GM12891 (cell line): Measurements from ENCODE around the gene SMAD3.

Experiments
- DNase-seq: peaks from one replicate; pipeline ENCODE4 v3.0.0; 2011; ENCODE audit warnings: low spot score; ENCODE audit not compliant: insufficient read length
- FAIRE-seq: peaks from 2 replicates; lab custom pipeline; 2011; peaks lifted over from hg19 to GRCh38; lab: Jason Lieb, UNC
- PAX5 ChIP-seq: IDR thresholded peaks from 2 replicates; pipeline ENCODE4 v1.6.1; 2011; ENCODE audit warnings: low read length, moderate library complexity, mild to moderate bottlenecking; ENCODE audit not compliant: insufficient read depth, severe bottlenecking
- POLR2A ChIP-seq: IDR thresholded peaks from 2 replicates; pipeline ENCODE4 v1.6.1; 2011; ENCODE audit warnings: low read depth, low read length, control low read depth
- POLR2AphosphoS5 ChIP-seq: IDR thresholded peaks from 2 replicates; pipeline ENCODE4 v1.6.1; 2011; ENCODE audit warnings: low read depth, low read length, control low read depth
- POU2F2 ChIP-seq: IDR thresholded peaks from 2 replicates; pipeline ENCODE4 v1.6.1; 2011; ENCODE audit warnings: low read depth, mild to moderate bottlenecking, control low read depth, low read length, moderate library complexity
- SPI1 ChIP-seq: IDR thresholded peaks from 2 replicates; pipeline ENCODE4 v1.6.1; 2011; ENCODE audit warnings: low read depth, low read length, control low read depth
- TAF1 ChIP-seq: IDR thresholded peaks from 2 replicates; pipeline ENCODE4 v1.6.1; 2011; ENCODE audit warnings: low read depth, low read length, control low read depth

Gene SMAD3

GRCh38 chr15:67108122-67108961, 42.9 kb downstream of the SMAD3 start:
- DNase-seq (no peak), FAIRE-seq (no peak)
- TF ChIP-seq POLR2AphosphoS5 (no peak), TAF1 (no peak), PAX5 (no peak), POLR2A (no peak; the same call in 1 of the 2 replicates), SPI1 (no peak), POU2F2 (no peak)

GRCh38 chr15:67109141-67110034, 44.0 kb downstream of the SMAD3 start:
- TF ChIP-seq POU2F2 (peak; percentile 84; the same call in 1 of the 2 replicates), SPI1 (peak; percentile 31; the same call in 1 of the 2 replicates), TAF1 (peak; percentile 30; the same call in 1 of the 2 replicates), POLR2AphosphoS5 (peak; percentile 41; the same call in 1 of the 2 replicates), POLR2A (no peak), PAX5 (peak; percentile 90)
- DNase-seq (peak; percentile 40), FAIRE-seq (peak; percentile 78)

GRCh38 chr15:67110361-67110781, 45.0 kb downstream of the SMAD3 start:
- peak; percentile 68; the same call in 1 of the 2 replicates for TF ChIP-seq POLR2AphosphoS5
- TF ChIP-seq POU2F2, result peak; percentile 94
- peak; percentile 74 for TF ChIP-seq POLR2A
- no peak for TF ChIP-seq SPI1
- TF ChIP-seq TAF1, result peak; percentile 55; the same call in 1 of the 2 replicates
- peak; percentile 85 for TF ChIP-seq PAX5
- FAIRE-seq, result peak; percentile 83

GRCh38 chr15:67110958-67111864, 45.8 kb downstream of the SMAD3 start:
- no peak for DNase-seq
- TF ChIP-seq POLR2AphosphoS5, result no peak
- no peak for TF ChIP-seq POU2F2
- no peak for TF ChIP-seq SPI1
- no peak for TF ChIP-seq TAF1
- TF ChIP-seq POLR2A, result no peak
- TF ChIP-seq PAX5, result no peak
- no peak for FAIRE-seq

More at GRCh38 chr15:67110361-67110781, 45.0 kb downstream of the SMAD3 start:
- no peak for DNase-seq

GRCh38 chr15:67114046-67114445, 48.6 kb downstream of the SMAD3 start:
- FAIRE-seq (no peak), DNase-seq (no peak)
- TF ChIP-seq POU2F2 (no peak), POLR2A (no peak), TAF1 (no peak), POLR2AphosphoS5 (no peak)

GRCh38 chr15:67114846-67115585, 49.6 kb downstream of the SMAD3 start:
- no peak for FAIRE-seq
- no peak for DNase-seq
- TF ChIP-seq POLR2AphosphoS5 (0 out of 2 replicates have a peak, but pooled peaks have one; percentile 29), SPI1 (no peak)

- FAIRE-seq (no peak), DNase-seq (no peak)
- TF ChIP-seq POLR2A (no peak), POU2F2 (no peak), POLR2AphosphoS5 (no peak), PAX5 (no peak), SPI1 (no peak), TAF1 (no peak)
Measured at GRCh38 chr15:67115586-67115969, 50.2 kb downstream of the SMAD3 start.

GRCh38 chr15:67116742-67117141, 51.3 kb downstream of the SMAD3 start:
- FAIRE-seq (no peak), DNase-seq (no peak)
- TF ChIP-seq POLR2A (peak; percentile 22; the same call in 1 of the 2 replicates), SPI1 (no peak), POU2F2 (no peak), PAX5 (no peak), POLR2AphosphoS5 (no peak), TAF1 (no peak)
